Measurements from ENCODE around the gene CYB5R4.

The CYB5R4 gene

DNA sequence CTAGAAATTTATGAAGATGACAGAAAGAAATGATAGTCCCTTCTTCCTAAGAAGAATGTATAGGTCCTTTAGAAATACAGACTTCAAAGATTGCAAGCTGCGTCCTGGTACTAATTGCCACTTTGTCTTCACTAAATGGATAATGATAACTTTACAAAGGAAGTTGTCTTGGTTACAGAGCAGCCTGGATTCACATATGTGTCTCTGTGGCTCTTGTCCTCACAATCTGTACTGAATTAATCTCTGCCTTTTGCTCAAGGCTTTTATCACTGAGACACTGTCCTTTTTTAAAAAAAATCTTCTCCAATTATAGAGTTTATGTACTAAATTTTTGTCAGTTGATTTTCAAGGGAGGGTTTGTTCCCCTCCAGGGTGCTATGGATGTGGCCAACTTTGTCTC lies 156.5 kb downstream of the CYB5R4 start:
- no peaks in the 10 kb centered on the region for H3K9me3 ChIP-seq (ENCODE audit: insufficient read depth, low read length)
- no peak overlapping the region for H3K27ac ChIP-seq (ENCODE audit: low read length)
- no peak overlapping the region for H3K9ac ChIP-seq (ENCODE audit: low read length)
- no peaks in the 10 kb centered on the region for H3K36me3 ChIP-seq (replicated peaks; ENCODE audit: low read depth, low read length)
- no peak overlapping the region for H2AFZ ChIP-seq (ENCODE audit: low read depth, low read length)
- peaks cover 23% of the 10 kb centered on the region for H3K4me1 ChIP-seq (ENCODE audit: low read length)
- H3K4me2 ChIP-seq (ENCODE audit: low read length): no peak overlapping the region
- H3K79me2 ChIP-seq (ENCODE audit: low read length): no peaks in the 10 kb centered on the region
- H3K4me3 ChIP-seq (ENCODE audit: low read length): no peak overlapping the region
- no peaks in the 10 kb centered on the region for H3K27me3 ChIP-seq (ENCODE audit: low read depth, low read length)
- TF ChIP-seq, protein P1, sequence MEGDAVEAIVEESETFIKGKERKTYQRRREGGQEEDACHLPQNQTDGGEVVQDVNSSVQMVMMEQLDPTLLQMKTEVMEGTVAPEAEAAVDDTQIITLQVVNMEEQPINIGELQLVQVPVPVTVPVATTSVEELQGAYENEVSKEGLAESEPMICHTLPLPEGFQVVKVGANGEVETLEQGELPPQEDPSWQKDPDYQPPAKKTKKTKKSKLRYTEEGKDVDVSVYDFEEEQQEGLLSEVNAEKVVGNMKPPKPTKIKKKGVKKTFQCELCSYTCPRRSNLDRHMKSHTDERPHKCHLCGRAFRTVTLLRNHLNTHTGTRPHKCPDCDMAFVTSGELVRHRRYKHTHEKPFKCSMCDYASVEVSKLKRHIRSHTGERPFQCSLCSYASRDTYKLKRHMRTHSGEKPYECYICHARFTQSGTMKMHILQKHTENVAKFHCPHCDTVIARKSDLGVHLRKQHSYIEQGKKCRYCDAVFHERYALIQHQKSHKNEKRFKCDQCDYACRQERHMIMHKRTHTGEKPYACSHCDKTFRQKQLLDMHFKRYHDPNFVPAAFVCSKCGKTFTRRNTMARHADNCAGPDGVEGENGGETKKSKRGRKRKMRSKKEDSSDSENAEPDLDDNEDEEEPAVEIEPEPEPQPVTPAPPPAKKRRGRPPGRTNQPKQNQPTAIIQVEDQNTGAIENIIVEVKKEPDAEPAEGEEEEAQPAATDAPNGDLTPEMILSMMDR (IDR thresholded peaks at IDR 0.05; ENCODE audit: low read depth, low read length): no peak
- no peak for TF ChIP-seq EZH2phosphoT487 (IDR thresholded peaks at IDR 0.05; ENCODE audit: low read depth)
- H4K20me1 ChIP-seq (ENCODE audit: insufficient read depth, low read length): no peaks in the 10 kb centered on the region
